GM18502 (cell line): Measurements from ENCODE around the gene PRKAG2.
"Not testable (repeated sequence)": the region's sequence is repeated elsewhere in the genome, so short reads cannot be mapped to it uniquely, and the experiment has no call there.

Experiments
- ATAC-seq: cut with Tn5 transposase; IDR thresholded peaks from one replicate; pipeline ENCODE4 v1.9.1; 2021; ENCODE audit warnings: mild to moderate bottlenecking; ENCODE audit not compliant: unreplicated experiment, poor library complexity

PRKAG2 gene

DNA sequence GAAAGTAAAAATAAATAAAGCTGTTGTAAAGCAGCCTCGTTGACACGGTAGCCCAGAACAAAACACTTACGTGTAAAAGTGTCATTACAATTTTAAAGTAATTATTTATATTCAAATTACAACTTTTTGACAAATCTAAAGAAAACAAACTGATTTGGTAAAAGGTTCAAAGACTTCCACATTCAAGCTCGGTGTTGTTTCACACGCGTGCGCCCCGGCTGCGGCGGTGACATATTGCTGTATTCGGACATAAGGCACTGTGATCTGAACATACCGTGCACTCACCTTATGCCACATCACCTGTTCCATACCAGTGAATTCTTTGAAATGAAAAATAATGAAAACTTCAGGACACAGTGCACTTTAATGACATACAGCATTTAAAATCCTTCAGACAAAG is 320.3 kb downstream of the PRKAG2 start:
- no peak for ATAC-seq

DNA sequence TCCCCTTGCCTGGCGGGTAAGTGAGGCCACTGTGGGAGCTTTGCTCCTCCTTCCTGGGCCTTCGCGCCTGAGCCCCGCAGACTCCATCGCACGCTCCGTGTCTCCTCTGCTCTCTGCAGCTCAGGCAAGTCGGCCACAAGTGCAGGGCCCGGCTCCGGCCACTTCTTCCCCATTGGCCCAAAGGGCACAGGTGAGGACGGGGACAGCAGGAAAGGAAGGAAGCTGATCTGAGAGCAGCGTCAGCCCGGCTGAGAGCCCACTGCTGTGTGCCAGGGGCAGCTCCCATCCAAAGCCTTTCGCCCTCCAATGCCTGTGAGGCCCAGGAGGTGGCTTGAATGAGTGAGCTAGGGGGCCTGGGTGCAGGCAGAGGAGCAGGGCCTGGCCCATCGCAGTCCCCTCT is 323.6 kb downstream of the PRKAG2 start:
- no peak for ATAC-seq

- no peak for ATAC-seq
Measured at GRCh38 chr7:151552352-151553028, 324.4 kb downstream of the PRKAG2 start.

DNA sequence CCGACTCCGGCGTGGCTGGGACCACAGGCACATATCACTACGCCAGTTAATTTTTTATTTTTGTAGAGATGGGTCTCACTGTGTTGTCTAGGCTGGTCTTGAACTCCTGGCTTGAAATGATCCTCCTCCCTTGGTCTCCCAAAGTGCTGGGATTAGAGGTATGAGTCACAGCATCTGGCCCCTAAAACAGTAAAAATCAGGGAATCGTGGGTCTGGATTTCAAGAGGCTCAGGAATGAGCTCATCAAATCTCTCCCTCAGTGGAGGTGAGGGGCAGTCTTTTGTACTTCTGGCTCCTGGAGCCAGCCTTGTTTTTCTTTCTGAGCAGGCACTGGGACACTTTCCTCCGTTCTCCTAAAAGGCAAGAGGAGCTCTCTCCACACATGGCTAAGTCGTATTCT is 325.1 kb downstream of the PRKAG2 start:
- ATAC-seq = no peak

- no peak for ATAC-seq
Measured at GRCh38 chr7:151550656-151551286, 326.1 kb downstream of the PRKAG2 start.

- ATAC-seq = no peak
Measured at GRCh38 chr7:151549644-151550043, 327.3 kb downstream of the PRKAG2 start.

GRCh38 chr7:151549083-151549482 is 327.8 kb downstream of the PRKAG2 start:
- no peak for ATAC-seq

- no peak for ATAC-seq
Measured at GRCh38 chr7:151544183-151544582, 332.7 kb downstream of the PRKAG2 start.

DNA sequence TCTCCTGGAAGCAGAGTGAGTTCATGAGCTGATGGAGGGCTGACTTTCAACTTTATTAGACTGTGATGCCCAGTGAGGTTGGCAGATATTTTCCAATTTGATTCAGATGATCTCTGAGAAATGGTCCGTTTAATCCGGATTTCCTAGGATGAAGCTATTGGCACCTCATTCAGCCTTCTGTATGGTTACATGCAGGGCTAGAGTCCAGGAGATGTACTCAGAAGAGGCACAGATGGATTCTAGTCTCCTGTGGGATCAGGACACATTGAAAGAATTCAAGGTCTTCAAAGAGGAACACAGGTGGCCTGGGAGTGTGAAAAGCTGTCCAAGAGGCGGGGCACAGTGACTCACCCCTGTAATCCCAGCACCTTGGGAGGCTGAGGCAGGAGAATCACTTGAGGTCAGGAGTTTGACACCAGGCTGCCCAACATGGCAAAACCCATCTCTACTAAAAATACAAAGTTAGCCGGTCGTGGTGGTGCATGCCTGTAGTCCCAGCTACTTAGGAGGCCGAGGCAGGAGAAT is 334.2 kb downstream of the PRKAG2 start:
- no peak for ATAC-seq

GRCh38 chr7:151541709-151542499 is 335.0 kb downstream of the PRKAG2 start:
- no peak for ATAC-seq

- ATAC-seq = no peak
Measured at GRCh38 chr7:151540146-151540545, 336.8 kb downstream of the PRKAG2 start.

DNA sequence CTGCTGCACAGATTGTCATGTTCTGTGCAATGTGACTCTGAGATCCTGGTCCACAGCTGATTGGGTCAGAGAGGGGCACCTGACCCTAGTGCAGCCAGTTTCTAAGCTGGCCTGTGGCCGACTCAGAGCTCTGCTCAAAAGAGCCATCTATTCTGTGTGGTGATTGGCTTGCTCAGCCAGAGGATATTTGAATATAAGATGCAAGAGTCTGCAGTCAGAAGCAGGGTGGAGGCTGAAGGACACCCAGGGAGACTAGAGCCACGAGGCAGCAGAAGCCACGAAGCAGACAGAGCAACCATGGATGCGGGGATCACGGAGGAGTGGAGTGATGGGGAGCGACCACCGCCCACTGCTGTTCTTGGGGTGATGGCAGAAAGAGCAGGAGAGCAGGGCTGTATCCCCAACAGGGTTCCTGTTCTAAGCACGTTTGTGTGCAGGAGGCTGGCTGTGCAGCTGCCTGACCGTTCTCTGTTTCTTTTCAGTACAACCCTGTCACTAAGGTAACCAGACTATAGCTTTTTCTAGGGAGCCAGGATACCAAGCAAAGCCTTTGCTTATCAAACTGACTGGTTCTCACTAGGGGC is 337.7 kb downstream of the PRKAG2 start:
- ATAC-seq = peak; percentile 78

DNA sequence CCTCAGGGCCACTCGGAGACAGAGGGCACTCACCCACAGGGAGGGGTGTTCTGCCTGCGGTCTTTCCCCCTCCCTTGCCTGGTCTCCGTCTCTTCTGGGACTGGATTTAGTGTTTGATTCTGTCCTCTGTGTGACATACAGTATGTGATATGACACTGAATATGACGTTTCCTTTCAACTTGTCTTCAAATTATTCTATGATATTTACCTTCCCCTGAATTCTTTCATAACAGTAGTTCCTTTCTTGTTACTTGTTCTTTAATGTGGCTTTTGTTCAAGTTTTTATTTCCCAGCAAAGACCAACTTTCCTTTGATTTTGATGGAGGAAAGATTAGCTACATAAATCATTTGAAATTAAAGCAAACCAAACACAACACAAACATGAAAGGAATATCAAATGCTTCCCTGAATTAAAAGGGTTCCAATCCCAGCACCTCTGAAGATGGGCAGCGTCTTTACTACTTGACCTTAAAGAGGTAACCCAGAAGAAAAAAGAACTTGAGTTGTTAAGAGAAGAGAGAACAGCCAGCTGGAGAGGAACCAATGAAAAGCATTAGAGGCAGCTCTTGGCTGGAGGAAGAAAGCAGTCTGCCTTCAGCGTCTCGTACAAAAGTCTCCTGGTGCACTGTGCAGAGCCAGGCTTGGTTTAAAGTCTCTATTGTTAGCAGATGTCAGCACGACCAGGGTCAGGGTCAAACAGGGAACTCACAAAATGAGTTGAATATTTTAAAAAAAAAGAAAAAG is 338.9 kb downstream of the PRKAG2 start:
- ATAC-seq = no peak

GRCh38 chr7:151536178-151536577 is 340.7 kb downstream of the PRKAG2 start:
- not testable (repeated sequence) for ATAC-seq

- ATAC-seq = no peak
Measured at GRCh38 chr7:151529842-151530241, 347.1 kb downstream of the PRKAG2 start.

GRCh38 chr7:151524845-151525244 is 352.1 kb downstream of the PRKAG2 start:
- no peak for ATAC-seq

DNA sequence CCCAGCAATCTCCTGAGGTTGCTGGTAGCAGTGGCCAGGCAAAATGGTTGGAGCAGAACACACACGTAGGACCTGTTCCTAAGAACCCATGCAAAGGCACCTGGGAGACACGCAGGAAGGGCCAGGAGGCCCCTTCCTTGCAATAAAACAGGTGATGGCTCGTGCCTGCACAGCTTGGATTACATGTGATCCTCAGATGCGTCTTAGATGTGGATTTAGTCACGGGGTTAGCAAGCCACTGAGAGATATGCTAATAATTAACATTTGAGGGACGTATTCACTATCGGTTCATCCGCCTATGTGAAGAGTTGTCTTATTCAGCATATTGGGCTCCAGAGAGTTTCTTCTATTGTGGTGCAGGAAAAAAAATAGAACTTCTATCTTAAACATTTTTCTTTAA is 352.6 kb downstream of the PRKAG2 start:
- no peak for ATAC-seq

GRCh38 chr7:151520419-151521261 is 356.3 kb downstream of the PRKAG2 start:
- ATAC-seq = peak; percentile 6

DNA sequence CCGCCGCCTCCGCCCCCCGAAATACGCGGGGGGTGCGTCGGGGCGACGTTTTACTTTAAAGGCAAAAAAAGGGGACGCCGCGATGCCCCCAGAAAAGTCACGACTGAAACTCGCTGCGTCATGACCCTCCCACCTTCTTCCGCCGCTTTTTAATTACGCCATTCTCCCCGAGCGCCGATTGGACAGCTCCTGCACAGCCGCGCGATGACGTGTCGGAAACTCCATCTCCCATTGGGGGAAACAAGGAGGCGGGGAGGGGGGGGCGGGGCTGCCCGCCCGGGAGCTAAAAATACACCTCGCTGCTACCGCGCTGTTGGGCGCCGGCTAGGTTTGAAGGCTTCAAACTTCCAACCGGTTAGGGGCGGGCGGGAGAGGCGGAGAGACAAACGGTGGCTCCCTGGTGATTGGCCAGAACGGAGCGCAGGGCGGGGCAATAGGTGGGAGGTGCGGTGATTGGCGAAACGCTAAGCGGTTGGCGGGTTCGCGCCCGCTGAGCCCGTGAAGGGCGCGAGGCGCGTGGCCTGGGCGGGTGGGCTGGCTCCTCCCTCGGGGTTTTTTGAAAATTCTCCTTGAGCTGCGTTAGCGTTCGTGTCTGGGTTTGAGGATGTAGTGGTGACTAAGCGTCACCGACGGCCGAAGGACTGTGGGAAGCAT is 357.0 kb downstream of the PRKAG2 start, which contains the start of gene RHEB:
Gene RHEB (minus strand): TSS at position 131 of the 654 bp plus-strand sequence. CDS start 384 bp downstream, outside the sequence.
- ATAC-seq = peak; percentile 78
